NCI-H82 (cell line): ENCODE measurements around the gene LMF1.
"Not testable (repeated sequence)": the region's sequence is repeated elsewhere in the genome, so short reads cannot be mapped to it uniquely, and the experiment has no call there.

Experiments
- DNase-seq: peaks from one replicate; lab custom pipeline; 2025; lab: John Stamatoyannopoulos, UW

LMF1 gene

DNA sequence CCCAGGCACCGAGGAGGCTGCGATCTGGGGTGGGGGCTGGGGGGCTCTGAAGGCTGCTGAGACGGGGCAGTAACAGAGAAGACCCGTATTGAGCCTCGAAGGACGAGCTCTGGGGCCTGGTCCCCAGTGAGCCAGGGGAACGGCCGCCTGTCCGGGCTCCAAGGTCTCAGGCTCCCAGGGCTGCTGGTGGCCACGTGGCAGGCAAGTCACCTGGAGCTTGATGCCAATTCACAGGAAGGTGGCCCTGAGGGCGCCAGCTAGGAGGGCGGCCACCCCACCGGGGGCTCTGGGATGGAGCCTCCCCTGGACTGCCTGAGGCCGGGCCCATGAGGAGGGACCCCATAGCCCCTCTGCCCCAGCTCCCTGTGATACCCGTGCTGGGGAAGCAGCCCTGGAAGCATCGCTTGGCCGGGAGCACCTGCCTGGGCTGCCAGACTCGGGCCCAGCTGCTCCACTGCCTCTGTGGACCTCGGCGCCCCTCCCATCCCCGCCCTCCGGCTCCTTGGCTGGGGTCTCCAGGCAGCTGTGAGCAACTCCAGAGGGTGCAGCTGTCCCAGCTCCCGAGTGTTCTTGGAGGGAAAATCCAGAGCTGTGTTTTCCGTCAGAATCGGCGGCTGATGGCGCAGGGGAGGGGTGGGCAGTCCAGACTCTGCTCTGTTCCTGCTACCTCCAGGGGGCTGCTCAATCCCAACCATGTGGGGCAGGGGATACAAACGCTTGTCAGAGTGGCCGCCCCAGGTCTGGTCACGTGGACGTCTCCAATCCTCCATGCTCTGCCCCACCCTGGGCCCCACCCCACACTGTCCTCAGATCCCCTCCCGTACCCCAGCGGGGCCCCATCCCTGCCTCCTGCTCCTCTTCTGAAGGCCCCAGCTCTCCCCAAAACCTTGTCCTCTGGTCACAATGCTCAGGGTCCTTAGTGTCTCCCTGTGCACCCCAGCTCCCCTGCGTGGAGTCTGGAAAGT lies 103.1 kb downstream of the LMF1 start:
- DNase-seq, result no peak

DNA sequence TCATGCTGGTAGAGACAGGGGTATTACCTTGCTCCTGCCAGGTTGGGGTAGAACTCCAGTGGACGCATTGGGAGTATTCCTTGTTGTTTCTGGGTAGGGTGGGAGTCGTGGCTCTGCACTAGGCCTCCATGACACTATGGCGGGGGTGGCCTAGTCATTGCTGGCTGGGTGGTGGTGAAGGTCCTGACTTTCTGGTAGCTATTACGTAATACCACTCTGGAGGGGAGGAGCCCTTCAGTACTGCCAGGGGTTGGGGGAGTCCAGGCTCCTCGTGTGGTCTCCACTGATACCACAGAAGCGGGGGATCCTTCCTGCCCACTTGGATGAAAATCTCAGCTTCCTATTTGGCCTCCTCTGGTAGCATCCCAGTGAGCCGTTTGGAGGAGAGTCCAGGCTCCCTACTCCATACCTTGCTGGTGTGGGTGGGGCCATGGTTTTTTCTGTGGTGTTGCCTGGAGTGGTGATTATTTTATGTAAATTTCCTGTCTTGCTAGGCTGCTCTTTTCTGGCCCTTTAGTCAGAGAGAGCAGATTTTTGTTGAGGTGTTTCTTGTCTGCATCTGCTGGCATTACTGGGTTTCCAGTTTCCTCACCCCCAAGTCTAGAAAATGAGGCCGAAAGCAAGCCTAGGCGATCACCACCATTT lies 104.4 kb downstream of the LMF1 start:
- DNase-seq, result no peak

DNA sequence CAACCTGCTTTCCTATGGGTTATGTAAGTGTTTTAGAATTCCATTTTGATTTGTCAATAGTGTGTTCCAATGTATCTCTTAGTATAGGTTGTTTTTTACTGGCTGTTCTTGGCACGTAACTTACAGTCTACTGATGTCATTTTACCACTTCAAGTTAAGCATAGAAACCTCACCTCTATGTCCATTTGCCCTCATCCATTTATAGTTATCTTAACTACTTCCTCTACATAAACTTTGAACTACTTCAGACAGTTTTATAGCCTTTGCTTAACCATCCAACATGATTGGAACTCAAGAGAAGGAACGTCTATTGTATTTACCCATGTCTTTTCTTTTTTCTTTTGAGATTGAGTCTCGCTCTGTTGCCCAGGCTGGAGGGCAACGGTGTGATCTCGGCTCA lies 105.8 kb downstream of the LMF1 start:
- no peak for DNase-seq

GRCh38 chr16:861446-861845 lies 109.3 kb downstream of the LMF1 start:
- DNase-seq, result no peak

GRCh38 chr16:860891-861290 lies 109.9 kb downstream of the LMF1 start:
- no peak for DNase-seq

- DNase-seq, result not testable (repeated sequence)
Observed at GRCh38 chr16:858971-859370, 111.8 kb downstream of the LMF1 start.

DNA sequence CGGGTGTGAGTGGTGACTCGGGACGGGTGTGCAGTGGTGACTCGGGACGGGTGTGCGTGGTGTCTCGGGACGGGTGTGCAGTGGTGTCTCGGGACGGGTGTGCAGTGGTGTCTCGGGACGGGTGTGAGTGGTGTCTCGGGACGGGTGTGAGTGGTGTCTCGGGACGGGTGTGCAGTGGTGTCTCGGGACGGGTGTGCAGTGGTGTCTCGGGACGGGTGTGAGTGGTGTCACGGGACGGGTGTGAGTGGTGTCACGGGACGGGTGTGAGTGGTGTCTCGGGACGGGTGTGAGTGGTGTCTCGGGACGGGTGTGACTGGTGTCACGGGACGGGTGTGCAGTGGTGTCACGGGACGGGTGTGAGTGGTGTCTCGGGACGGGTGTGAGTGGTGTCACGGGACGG lies 112.3 kb downstream of the LMF1 start:
- DNase-seq, result not testable (repeated sequence)

GRCh38 chr16:856811-857210 lies 114.0 kb downstream of the LMF1 start:
- no peak for DNase-seq

GRCh38 chr16:856101-856500 lies 114.7 kb downstream of the LMF1 start:
- DNase-seq, result no peak

- DNase-seq, result no peak
Observed at GRCh38 chr16:855471-855870, 115.3 kb downstream of the LMF1 start.

- no peak for DNase-seq
Observed at GRCh38 chr16:854808-855410, 115.9 kb downstream of the LMF1 start.

- no peak for DNase-seq
Observed at GRCh38 chr16:853981-854807, 116.6 kb downstream of the LMF1 start.

- no peak for DNase-seq
Observed at GRCh38 chr16:853306-853705, 117.5 kb downstream of the LMF1 start.

DNA sequence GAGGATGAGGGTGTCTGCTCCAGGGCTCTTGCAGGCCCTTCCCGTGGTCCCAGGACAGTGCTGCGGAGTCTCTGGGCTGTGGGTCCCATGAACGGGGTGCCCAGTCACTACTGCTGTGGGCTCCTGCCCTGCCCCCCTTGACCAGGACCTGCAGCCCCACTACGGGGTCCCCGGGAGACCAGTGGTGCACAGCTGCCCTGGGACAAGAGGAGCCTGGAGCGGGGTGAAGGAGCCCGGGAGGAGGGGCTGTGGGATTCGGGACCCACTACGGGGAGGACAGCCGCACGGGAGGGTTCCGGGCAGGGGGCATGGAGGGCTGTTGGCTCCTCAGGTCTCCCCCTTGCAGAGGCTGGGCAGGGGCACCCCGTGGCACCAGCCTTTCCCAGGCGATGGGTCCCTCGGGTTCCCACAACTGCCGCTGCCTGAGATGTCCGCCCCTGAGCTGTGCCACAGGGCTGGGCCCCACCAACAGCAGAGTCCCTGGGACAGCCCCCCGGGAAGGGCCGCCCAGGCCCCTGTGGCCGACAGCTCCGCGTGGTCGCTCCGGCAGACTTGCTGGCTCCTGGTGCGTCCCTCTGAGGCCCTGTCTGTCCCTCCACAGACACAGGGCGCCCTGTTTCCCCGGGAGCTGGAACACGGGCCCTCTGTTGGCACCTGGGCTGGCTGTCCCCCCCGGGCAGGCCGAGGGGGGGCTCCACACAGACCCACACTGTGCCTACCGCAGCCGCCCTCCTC lies 118.2 kb downstream of the LMF1 start:
- no peak for DNase-seq

GRCh38 chr16:851871-852270 lies 118.9 kb downstream of the LMF1 start:
- no peak for DNase-seq

DNA sequence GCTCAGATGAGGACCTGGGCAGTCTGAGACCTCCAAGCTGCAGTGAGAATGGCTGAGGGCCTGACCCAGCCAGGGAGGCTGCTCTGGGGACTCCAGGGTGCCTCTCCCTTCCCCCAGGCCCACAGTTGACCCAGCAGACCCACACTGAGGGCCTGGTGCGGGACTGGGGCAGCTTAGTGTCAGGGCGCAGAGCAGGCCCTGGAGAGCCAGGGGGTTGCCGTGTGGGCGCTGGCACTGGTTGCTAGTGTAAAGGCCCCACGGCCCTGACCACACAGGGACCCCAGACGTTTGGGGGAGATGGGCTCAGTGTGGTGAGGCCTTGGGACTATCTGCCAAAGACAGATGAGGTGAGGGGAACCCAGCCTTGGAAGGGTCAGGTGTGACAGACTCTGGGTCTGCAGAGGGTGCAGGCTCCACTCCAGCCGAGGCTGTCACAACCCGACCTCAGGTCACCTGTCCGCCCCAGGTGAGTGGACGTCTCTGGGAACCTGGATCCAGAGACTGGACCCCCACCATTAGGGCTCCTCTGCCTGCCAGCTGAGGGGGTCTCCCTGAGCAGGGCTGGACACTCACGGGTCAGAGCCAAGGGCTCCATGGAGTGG lies 119.5 kb downstream of the LMF1 start:
- no peak for DNase-seq

- DNase-seq, result no peak
Observed at GRCh38 chr16:850668-851067, 120.1 kb downstream of the LMF1 start.

- no peak for DNase-seq
Observed at GRCh38 chr16:848510-849253, 122.1 kb downstream of the LMF1 start.

DNA sequence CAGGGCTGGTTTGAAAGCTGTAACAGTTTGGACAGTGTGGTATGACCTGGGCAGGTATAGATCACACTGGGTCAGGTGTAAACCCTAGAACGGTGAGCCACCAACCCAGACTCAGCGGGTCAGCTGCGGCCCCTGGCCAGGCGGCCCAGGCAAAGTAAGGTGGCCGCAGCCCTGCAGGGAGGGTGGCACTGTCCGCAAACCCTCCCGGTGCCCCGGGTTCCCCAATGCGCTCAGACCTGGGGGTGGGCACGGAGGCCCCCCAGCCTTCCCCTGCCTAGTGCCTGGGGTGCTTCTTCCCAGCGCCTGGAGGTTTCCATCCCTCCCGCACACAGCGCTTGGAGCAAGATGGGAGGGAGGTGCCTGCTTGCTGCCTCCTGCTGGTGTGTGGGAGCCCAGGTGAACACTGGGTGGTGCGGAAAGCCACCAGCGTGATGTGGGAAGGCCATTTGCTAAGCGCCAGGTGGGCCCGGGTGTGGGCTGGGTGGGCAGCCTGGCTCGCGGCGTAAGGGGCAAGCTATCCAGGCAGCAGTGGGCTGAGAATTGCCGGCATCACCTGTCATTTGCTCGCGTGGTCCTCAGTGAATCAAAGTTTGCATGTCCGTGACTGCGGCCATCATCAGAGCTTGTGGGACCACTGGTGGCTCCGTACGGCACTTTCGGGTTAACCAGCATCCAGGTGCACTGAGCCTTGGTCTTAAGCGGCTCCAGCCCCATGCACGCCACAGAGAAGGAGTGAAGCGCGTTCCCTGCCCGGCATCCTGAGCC lies 122.9 kb downstream of the LMF1 start:
- no peak for DNase-seq
